Motor neuron (in vitro differentiated cells): Measurements from ENCODE around the gene NLRP9. TPM values are rescaled to one million over a fixed set of nuclear protein-coding genes. Genes with fewer than 3 reads are reported as not detected.

Experiments used
- ATAC-seq, 8 experiments: fragments of 200-7000 bp; cut with Tn5 transposase; replicated peaks in 6 of 8; 2 replicates each; pipeline ENCODE4 v1.8.0; 2021; ENCODE audit warnings: mild to moderate bottlenecking in 8 of 8, moderate library complexity in 8 of 8
- H3K27ac ChIP-seq, 2 donors: fragments of 250-450 bp; sonication (Bioruptor Pico); 2 replicates each; pipeline ENCODE4 v1.9.0; 2021; ENCODE audit warnings: antibody characterized with exemption in 2 of 2, mild to moderate bottlenecking in 2 of 2, moderate library complexity in 1 of 2
- H3K4me1 ChIP-seq, 2 donors: fragments of 250-450 bp; sonication (Bioruptor Pico); replicated peaks in 1 of 2; 2 replicates each; pipeline ENCODE4 v1.6.1; 2021; ENCODE audit warnings: antibody characterized with exemption in 2 of 2, mild to moderate bottlenecking in 2 of 2, moderate library complexity in 1 of 2
- H3K4me3 ChIP-seq, 5 donors: fragments of 250-450 bp; sonication (Bioruptor Pico); 2 replicates each; pipeline ENCODE4 v1.9.0; 2021; ENCODE audit warnings: antibody characterized with exemption in 5 of 5, mild to moderate bottlenecking in 5 of 5, moderate library complexity in 4 of 5
- WGBS, 10 experiments: fragments of 450-650 bp; shearing (Covaris generic); methylation state at CpG; one replicate each; pipeline ENCODE4 v1.0.0; 2022; 5-methylcytosine and 5-hydroxymethylcytosine counted together
- in situ Hi-C, 9 experiments: fragments of 400-800 bp; cut with MboI; loops; one replicate each; pipeline ENCODE4 v1.15.0; 2021; ENCODE audit warnings: low sequenced_read_pairs in 9 of 9, low pct_unique_long_range_greater_than_20kb in 2 of 9; ENCODE audit not compliant: unreplicated experiment in 9 of 9
- total RNA-seq, 8 experiments: library from RNA; unstranded; fragments of 300-600 nt; gene quantifications; 2 replicates each; pipeline versions ENCODE4 v1.2.3 to v1.2.4, GENCODE V29; 2022

Gene NLRP9
- total RNA-seq, 8 experiments from 2014 or later, result 0.08 to 1.1 (median 0.23) TPM; not detected in 4

DNA sequence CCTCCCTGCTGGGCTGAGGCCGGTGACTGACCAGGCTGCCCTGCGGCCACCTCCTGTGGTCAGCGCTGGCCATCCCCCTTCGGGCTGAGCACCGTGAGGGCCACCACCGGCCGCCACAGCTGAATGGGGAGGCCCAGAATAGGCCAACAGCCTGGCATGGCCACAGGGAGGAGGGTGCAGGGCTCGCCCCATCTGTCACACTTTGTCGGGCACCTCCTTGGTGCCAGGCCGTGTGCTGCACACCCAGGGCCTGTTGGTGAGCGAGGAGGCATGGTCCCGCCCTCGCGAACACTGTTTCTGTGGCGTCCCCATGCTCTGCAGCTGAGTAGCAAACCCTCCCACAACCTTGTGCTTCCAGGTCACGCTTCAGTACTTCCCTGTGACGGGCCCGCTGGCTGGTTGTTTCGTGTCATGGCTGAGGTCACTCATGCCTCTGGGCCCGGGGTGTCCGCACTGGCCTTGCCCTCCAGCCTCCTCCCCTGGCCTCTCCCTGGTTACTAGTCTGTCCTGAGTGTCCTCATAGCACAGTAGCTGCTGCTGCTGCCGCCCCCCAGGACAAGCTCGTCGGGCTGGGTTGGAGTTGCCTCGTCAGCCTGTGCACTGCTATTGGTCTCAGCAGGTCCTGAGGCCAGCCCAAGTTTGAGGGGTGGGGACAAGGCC, 48.0 kb downstream of the NLRP9 start:
- ATAC-seq, result no peak
- H3K4me1 ChIP-seq, result peaks cover 7 to 8% of the 10 kb centered on the region in 2 donors
- H3K4me3 ChIP-seq, result no peak overlapping the region
- no peak overlapping the region for H3K27ac ChIP-seq
- in situ Hi-C loops, result no loop called here
- 85 to 94% (median 93%) methylated on average over 4 to 14 of the region's 25 CpGs; no CpG with 5 or more reads in 7 of the 10 experiments for WGBS, 10 experiments

DNA sequence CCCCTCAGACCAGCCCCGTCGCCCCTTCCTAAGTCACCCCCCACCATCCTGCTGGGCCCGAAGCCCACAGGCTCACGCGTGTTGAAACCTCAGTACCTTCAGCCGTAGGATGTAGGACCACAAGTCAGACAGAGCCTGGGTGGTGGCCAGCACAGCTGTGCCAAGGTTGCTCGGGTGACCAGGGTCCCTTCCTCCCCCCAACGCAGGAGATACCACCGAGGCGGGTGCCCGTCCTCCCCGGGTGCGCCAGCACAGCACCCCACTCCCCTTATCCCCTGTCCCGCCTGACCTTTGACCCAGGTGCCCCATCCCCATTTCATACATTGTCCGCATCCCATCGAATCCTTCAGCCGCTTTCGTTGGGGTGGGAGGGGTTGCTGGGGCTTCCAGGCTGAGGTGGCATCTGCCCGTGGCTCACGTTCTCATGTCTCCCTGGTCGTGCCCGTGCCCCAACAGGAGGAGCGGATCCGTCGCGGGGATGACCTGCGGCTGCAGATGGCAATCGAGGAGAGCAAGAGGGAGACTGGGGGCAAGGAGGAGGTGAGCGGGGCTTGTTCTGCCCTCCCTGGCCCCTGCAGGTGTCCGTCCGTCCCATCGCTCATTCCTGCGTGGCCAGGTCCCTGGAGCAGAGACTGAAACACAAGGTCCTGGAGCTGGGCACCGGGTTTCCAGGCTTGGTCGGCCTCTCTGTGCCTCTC, 48.6 kb downstream of the NLRP9 start:
- Histone ChIP-seq H3K4me1 (peaks cover 7 to 8% of the 10 kb centered on the region in 2 donors), H3K4me3 (no peak overlapping the region), H3K27ac (peak overlapping the region; percentile 51 to 70)
- 84 to 100% (median 100%) methylated on average over 1 to 11 of the region's 35 CpGs; no CpG with 5 or more reads in 5 of the 10 experiments for WGBS, 10 experiments
- in situ Hi-C loops, result no loop called here
- no peak for ATAC-seq

DNA sequence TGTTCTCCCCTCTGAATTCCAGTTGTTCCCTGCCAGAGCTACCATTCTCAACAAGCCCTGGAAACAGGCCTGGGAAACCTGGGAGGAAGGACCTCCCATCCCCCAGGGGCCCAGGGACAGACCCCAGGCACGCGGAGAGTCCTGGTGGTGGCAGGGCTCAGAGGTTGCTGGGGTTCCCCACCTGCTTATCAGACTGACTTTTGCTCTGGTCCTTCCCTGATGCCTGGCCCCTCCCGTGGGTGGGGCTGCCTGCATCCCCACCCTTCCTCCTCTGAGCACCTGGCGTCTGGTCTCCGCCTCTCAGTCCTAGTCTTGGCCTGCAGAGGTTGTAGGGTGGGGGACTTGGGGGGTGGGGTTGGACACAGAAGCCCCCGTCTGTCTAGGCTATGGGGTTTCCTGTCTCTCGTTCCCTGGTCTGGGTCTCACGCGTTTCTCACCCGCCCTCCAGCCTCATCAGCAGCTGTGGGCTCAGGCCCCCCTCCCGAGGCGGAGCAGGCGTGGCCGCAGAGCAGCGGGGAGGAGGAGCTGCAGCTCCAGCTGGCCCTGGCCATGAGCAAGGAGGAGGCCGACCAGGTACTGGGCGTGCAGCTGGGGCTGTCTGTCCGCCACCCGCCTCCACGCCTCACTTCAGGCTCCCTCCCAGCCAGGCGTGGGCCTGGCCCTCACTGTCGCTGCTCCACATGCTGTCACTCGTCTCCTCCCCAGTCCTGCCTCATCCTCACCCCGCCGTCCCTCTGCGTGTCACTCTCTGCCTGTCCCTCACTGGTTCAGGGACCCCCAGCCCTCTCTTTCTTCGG, 49.6 kb downstream of the NLRP9 start:
- in situ Hi-C loops, result no loop called here
- no CpG with 5 or more reads among the region's 27 CpGs for WGBS, 10 experiments

DNA sequence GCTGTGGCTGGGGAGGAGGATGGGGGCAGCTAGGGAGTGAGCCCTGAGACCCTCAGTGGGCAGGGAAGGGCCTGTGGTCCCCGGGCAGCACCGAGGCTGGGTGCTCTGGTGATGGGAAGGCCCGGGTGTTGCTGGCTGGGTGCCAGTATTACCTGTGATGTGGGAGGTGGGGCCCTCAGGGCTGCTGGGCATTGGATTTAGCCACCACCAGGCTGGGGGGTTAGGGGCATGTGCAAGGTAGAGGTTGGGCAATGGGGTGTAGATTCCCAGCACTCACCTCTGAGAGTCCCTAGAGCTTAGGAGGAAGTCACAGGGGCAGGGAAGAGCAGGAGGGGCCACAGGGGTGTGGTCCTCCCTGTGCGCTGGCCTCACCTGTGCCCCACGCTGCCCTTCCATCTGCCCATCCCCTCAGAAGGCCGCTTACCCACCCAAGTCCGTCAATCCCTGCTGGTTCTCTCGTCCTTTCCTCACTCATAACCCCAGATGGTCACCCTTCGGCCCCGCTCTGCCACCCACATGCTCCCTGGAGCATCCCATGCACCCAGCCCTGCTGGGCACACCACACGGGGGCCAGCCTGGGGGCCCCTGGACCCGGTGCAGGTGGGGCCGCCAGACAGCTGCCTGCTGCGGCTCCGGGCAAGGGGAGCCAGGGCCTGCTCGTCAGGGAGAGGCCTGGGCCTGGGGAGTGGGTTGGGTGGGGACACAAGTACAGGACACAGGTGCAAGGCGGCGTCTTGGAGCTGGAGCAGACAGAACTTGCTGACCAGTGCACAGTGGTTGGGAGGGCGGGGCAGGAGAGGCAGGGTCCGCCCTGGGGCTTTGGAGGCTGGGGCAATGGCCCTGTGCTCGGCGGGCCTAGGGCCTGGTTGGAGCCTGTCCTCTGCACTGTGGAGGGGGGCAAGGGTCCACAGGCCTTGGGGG, 50.7 kb downstream of the NLRP9 start:
- no peak overlapping the region for H3K4me3 ChIP-seq
- WGBS, 10 experiments, result 87 to 92% methylated on average over 2 to 3 of the region's 22 CpGs; no CpG with 5 or more reads in 8 of the 10 experiments
- peaks cover 7 to 8% of the 10 kb centered on the region in 2 donors for H3K4me1 ChIP-seq
- no peak for ATAC-seq
- H3K27ac ChIP-seq, result peak overlapping the region in 1 of 2 donors; percentile 53
- in situ Hi-C loops, result no loop called here

More for the DNA sequence above, 49.6 kb downstream of the NLRP9 start:
- Histone ChIP-seq H3K4me3 (no peak overlapping the region), H3K27ac (peak overlapping the region; percentile 51 to 70), H3K4me1 (peaks cover 7 to 8% of the 10 kb centered on the region in 2 donors)
- peak; percentile 77 to 95 (median 91) for ATAC-seq

DNA sequence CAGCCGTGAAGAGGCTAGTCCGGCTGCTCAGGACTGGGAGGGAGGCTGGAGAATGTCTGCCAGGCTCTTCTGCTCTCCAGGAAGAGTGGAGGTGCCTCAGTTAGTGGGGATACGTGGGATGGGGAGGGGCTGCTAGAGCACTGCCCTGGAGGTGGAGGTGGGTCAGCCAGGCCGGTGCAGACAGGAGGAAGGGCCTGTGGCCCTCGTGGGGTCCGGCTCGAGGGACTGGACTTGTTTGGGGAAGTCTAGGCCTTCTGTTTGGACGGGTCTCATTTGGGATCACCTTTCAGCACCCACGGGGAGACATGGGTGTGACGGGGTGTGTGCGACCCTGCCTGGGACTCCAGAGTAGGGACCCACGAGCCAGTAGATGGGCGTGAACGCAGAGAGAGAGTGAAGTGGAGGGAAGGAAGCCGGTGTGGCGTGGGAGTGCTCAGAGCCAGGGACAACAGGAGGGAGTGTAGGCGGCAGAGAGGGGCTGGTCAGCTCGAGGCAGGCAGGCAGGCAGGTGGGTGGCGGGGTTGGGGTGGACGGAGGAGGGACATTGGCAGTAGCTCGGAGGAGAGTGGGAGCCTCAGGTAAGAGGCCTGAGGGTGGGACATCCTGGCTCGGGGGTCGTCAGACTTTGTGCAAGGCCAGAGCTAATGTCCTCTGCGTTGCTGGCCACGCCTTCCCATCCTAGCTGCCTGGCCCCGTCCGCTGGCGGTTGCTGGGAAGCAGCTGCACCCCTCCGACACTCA, 51.7 kb downstream of the NLRP9 start:
- 80 to 100% (median 97%) methylated on average over 2 to 8 of the region's 29 CpGs; no CpG with 5 or more reads in 3 of the 10 experiments for WGBS, 10 experiments
- in situ Hi-C loops, result no loop called here
- Histone ChIP-seq H3K4me1 (peaks cover 7 to 8% of the 10 kb centered on the region in 2 donors), H3K27ac (no peak overlapping the region), H3K4me3 (no peak overlapping the region)
- no peak for ATAC-seq

DNA sequence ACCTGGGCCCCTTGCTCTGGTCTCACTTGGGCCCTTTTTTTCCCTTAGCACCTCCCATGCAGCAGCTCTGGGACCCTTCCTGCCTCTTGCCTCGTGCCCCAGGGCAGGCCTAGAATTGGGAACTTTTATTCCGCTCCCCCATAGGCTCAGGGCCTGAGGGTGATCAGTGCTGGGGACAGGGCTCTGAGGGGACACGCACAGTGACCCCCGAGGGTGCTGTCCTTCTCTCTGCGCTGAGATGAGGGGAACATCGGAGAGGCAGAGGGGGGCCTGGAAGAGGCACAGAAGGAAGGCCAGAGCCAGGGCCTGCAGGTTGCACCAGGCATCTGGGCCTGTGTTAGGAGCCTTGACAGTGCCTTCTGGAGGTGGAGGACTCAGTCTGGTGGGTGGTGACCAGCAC, 52.4 kb downstream of the NLRP9 start:
- Histone ChIP-seq H3K4me3 (no peak overlapping the region), H3K27ac (no peak overlapping the region), H3K4me1 (peaks cover 7 to 8% of the 10 kb centered on the region in 2 donors)
- in situ Hi-C loops, result no loop called here
- ATAC-seq, result no peak
- WGBS, 10 experiments, result 80 to 100% (median 100%) methylated on average over 1 to 2 of the region's 6 CpGs; no CpG with 5 or more reads in 6 of the 10 experiments

DNA sequence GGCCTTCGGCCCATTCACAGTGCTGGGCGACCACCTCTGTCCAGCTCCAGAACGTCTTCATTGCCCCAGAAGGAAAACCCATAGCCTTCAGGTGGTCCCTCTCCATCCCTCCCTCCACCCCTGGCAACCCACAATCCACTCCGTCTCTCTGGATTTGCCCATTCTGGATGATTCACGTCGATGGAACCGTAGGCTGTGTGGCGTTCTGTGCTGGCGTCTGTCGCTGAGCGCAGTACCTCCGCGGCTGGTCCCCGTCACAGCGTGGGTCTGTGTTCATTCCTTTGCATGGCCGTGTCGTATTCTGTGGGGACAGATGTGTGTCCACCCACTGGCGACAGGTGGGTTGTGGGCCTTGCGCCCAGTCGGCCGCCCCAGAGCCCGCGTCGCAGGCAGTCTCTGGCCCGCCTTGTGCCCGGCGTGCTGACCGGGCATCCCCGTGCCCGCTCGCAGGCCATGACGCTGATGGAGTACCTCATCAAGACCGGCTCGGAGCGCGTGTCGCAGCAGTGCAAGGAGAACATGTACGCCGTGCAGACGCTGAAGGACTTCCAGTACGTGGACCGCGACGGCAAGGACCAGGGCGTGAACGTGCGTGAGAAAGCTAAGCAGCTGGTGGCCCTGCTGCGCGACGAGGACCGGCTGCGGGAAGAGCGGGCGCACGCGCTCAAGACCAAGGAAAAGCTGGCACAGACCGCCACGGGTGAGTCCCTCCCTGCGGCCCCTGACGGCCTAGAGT, 53.1 kb downstream of the NLRP9 start:
- in situ Hi-C loops, result no loop called here
- no peak for ATAC-seq
- Histone ChIP-seq H3K4me1 (peaks cover 7 to 8% of the 10 kb centered on the region in 2 donors), H3K27ac (no peak overlapping the region), H3K4me3 (no peak overlapping the region)
- whole genome bisulfite sequencing, 10 experiments, result 70 to 100% (median 94%) methylated on average over 1 to 30 of the region's 60 CpGs; no CpG with 5 or more reads in 5 of the 10 experiments

DNA sequence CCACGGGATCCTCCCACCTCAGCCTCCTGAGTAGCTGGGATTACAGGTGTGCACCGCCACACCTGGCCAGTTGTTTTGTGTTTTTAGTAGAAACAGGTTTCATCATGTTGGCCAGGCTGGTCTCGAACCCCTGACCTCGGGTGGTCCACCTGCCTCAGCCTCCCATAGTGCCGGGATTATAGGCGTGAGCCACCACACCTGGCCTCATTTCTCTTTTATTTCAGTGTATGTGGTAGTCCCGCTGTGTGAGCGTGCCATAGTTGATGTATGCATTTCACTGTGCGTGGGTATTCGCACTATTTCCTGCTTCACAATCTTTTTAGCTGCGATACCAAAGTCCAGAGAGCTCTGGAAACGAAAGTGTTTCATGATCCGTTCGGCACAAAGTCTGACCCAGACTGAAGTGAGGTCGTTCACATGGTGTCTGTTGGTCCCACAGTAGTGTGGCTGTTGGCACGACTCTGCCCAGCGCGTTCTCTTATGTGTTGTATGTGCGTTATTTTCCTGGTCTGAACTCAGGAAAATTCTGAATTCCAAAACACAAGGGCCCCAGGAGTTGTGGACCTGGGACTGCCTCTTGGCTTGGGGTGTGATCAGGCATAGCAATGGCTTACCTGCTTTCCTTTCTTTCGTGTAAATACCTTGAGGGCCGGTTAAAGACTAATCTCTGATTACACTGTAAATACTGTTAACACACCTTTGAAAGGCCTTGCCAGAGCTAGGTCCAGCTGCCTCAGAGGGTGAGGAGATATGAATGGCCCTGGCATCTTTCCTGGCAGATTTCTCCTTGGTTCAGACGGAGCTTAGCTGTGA, 54.5 kb downstream of the NLRP9 start:
- no peak for ATAC-seq
- in situ Hi-C loops, result no loop called here
- peaks cover 4 to 7% of the 10 kb centered on the region in 2 donors for H3K4me1 ChIP-seq
- WGBS, 10 experiments, result 76 to 100% (median 97%) methylated on average over 4 to 15 of the region's 22 CpGs; no CpG with 5 or more reads in 1 of the 10 experiments
- H3K27ac ChIP-seq, result no peak overlapping the region
- H3K4me3 ChIP-seq, result no peak overlapping the region

DNA sequence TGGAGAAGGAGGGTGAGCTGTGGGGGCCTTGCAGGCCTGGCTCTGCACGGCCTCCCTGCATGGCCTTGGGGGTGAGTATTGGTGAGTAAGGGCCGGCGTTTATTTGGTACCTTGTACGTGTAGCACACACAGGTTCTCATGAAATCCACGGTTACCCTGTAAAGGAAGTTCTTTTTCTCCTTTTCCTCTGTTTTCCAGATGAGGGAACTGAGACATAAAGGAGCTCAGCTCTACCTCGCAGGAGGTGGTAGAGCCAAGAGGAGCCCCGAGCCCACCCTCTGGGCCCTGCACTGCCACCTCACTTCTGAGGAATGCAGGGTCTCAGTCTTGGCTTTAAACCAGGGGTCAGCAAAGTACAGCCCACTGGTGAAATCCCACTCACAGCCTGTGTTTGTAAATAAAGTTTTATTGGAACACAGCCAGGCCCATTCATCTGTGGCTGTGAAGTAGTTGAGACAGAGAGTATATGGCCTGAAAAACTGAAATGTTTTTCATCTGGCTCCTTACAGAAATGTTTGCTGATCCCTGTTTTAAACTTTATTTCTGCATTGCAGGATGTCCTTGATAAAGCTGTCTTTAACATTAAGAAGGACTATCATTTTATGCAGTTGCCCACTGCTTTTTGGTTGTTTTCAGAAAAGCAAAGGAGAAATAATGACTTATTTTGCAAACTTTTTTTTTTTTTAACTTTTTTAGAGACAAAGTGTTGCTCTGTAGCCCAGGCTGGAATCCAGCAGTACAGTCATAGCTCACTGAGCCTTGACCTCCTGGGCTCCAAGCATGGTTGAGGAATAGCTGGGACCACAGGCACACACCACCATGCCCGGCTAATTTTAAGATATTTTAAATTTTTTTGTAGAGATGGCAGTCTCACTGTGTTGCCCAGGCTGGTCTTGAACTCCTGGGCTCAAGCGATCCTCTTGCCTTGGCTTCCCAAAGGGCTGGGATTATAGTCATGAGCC, 56.8 kb downstream of the NLRP9 start:
- no peak for ATAC-seq
- in situ Hi-C loops, result no loop called here
- 60 to 100% (median 92%) methylated on average over 1 to 6 of the region's 9 CpGs; no CpG with 5 or more reads in 2 of the 10 experiments for WGBS, 10 experiments
- Histone ChIP-seq H3K27ac (no peak overlapping the region), H3K4me1 (peaks cover 5 to 6% of the 10 kb centered on the region in 2 donors), H3K4me3 (no peak overlapping the region)
